Measurements from ENCODE around the gene POLD2. TPM values are rescaled to one million over a fixed set of nuclear protein-coding genes. Genes with fewer than 3 reads are reported as not detected.

The POLD2 gene
- total and polyA plus RNA-seq, 2 of the 13 experiments (the other 11 are each of a cell fraction or from before 2014, with no cell fraction given): 87.6 to 95.1 TPM

DNA sequence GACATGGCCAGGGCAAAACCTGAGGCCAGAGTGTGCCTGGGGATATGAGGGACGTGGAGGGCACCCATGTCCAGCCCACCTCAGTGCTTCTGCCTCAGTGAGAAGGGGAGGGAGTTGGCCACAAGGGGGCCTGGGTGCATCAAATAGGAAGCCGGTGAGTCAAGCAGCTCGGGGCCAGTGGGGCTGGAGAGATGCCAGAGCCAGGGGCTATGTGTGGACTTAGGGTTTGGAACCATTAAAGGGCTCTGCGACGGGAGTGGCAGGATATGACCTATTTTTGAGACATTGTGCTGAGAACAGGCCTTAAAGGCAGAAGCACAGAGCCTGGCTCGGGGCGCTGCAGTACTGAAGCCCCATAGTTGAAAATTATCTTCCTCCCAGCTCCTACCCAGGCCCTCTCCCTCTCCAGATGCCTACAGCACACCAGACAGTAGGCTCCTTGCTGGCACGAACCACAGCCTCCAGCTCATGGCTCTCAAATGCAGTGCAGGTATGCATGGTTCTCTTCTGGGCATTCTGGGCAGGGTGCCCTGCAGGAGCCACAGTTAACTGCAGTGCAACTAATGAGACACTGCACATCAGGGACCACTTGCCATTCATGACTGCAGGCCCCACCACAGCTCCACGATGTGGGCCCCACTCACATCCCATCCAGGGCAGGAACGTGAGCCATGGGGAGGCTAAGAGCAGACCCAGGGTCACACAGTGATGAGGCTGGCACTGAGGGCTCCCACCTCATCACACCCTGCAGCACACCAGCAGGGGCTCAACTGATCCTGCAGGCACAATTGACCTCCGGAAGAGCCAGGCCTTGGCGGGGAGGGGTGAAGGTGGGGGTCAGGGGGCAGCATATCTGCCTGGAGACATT, 50.8 kb downstream of the POLD2 start (continued):
- no peak for TF ChIP-seq ISL2 (CRISPR knock-in tag; IDR thresholded peaks at IDR 0.05)
- no peak for TF ChIP-seq DNMT3B (CRISPR knock-in tag; conservative IDR thresholded peaks at IDR 0.05)
- TF ChIP-seq PCBP1 (IDR thresholded peaks at IDR 0.05; ENCODE audit: borderline replicate concordance, low read depth, low read length): no peak
- no peak for TF ChIP-seq EP300 (IDR thresholded peaks at IDR 0.05; ENCODE audit: low read depth in 2 of 2, low read length in 2 of 2)
- TF ChIP-seq EP300 (CRISPR knock-in tag; IDR thresholded peaks at IDR 0.05; ENCODE audit: borderline replicate concordance): no peak
- TF ChIP-seq, protein P1, sequence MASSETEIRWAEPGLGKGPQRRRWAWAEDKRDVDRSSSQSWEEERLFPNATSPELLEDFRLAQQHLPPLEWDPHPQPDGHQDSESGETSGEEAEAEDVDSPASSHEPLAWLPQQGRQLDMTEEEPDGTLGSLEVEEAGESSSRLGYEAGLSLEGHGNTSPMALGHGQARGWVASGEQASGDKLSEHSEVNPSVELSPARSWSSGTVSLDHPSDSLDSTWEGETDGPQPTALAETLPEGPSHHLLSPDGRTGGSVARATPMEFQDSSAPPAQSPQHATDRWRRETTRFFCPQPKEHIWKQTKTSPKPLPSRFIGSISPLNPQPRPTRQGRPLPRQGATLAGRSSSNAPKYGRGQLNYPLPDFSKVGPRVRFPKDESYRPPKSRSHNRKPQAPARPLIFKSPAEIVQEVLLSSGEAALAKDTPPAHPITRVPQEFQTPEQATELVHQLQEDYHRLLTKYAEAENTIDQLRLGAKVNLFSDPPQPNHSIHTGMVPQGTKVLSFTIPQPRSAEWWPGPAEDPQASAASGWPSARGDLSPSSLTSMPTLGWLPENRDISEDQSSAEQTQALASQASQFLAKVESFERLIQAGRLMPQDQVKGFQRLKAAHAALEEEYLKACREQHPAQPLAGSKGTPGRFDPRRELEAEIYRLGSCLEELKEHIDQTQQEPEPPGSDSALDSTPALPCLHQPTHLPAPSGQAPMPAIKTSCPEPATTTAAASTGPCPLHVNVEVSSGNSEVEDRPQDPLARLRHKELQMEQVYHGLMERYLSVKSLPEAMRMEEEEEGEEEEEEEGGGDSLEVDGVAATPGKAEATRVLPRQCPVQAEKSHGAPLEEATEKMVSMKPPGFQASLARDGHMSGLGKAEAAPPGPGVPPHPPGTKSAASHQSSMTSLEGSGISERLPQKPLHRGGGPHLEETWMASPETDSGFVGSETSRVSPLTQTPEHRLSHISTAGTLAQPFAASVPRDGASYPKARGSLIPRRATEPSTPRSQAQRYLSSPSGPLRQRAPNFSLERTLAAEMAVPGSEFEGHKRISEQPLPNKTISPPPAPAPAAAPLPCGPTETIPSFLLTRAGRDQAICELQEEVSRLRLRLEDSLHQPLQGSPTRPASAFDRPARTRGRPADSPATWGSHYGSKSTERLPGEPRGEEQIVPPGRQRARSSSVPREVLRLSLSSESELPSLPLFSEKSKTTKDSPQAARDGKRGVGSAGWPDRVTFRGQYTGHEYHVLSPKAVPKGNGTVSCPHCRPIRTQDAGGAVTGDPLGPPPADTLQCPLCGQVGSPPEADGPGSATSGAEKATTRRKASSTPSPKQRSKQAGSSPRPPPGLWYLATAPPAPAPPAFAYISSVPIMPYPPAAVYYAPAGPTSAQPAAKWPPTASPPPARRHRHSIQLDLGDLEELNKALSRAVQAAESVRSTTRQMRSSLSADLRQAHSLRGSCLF (CRISPR knock-in tag; IDR thresholded peaks at IDR 0.05; ENCODE audit: borderline replicate concordance): no peak
- no peak for TF ChIP-seq ETV6 (CRISPR knock-in tag; conservative IDR thresholded peaks at IDR 0.05)
- no peak for TF ChIP-seq NONO (IDR thresholded peaks at IDR 0.05)
- TF ChIP-seq NONO (CRISPR knock-in tag; conservative IDR thresholded peaks at IDR 0.05): 0 out of 2 replicates have a peak, but pooled peaks have one; percentile 24
- TF ChIP-seq, protein P2, sequence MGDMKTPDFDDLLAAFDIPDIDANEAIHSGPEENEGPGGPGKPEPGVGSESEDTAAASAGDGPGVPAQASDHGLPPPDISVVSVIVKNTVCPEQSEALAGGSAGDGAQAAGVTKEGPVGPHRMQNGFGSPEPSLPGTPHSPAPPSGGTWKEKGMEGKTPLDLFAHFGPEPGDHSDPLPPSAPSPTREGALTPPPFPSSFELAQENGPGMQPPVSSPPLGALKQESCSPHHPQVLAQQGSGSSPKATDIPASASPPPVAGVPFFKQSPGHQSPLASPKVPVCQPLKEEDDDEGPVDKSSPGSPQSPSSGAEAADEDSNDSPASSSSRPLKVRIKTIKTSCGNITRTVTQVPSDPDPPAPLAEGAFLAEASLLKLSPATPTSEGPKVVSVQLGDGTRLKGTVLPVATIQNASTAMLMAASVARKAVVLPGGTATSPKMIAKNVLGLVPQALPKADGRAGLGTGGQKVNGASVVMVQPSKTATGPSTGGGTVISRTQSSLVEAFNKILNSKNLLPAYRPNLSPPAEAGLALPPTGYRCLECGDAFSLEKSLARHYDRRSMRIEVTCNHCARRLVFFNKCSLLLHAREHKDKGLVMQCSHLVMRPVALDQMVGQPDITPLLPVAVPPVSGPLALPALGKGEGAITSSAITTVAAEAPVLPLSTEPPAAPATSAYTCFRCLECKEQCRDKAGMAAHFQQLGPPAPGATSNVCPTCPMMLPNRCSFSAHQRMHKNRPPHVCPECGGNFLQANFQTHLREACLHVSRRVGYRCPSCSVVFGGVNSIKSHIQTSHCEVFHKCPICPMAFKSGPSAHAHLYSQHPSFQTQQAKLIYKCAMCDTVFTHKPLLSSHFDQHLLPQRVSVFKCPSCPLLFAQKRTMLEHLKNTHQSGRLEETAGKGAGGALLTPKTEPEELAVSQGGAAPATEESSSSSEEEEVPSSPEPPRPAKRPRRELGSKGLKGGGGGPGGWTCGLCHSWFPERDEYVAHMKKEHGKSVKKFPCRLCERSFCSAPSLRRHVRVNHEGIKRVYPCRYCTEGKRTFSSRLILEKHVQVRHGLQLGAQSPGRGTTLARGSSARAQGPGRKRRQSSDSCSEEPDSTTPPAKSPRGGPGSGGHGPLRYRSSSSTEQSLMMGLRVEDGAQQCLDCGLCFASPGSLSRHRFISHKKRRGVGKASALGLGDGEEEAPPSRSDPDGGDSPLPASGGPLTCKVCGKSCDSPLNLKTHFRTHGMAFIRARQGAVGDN (CRISPR knock-in tag; IDR thresholded peaks at IDR 0.05): peak; percentile 55
- TF ChIP-seq KDM3A (CRISPR knock-in tag; IDR thresholded peaks at IDR 0.05; ENCODE audit: low read depth): no peak
- TF ChIP-seq, protein P3, sequence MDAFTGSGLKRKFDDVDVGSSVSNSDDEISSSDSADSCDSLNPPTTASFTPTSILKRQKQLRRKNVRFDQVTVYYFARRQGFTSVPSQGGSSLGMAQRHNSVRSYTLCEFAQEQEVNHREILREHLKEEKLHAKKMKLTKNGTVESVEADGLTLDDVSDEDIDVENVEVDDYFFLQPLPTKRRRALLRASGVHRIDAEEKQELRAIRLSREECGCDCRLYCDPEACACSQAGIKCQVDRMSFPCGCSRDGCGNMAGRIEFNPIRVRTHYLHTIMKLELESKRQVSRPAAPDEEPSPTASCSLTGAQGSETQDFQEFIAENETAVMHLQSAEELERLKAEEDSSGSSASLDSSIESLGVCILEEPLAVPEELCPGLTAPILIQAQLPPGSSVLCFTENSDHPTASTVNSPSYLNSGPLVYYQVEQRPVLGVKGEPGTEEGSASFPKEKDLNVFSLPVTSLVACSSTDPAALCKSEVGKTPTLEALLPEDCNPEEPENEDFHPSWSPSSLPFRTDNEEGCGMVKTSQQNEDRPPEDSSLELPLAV (CRISPR knock-in tag; conservative IDR thresholded peaks at IDR 0.05; ENCODE audit: low read depth): no peak
- TF ChIP-seq ZNF747 (CRISPR knock-in tag; IDR thresholded peaks at IDR 0.05; ENCODE audit: borderline replicate concordance): no peak
- TF ChIP-seq NBN (conservative IDR thresholded peaks at IDR 0.05): no peak
- TF ChIP-seq, protein P4, sequence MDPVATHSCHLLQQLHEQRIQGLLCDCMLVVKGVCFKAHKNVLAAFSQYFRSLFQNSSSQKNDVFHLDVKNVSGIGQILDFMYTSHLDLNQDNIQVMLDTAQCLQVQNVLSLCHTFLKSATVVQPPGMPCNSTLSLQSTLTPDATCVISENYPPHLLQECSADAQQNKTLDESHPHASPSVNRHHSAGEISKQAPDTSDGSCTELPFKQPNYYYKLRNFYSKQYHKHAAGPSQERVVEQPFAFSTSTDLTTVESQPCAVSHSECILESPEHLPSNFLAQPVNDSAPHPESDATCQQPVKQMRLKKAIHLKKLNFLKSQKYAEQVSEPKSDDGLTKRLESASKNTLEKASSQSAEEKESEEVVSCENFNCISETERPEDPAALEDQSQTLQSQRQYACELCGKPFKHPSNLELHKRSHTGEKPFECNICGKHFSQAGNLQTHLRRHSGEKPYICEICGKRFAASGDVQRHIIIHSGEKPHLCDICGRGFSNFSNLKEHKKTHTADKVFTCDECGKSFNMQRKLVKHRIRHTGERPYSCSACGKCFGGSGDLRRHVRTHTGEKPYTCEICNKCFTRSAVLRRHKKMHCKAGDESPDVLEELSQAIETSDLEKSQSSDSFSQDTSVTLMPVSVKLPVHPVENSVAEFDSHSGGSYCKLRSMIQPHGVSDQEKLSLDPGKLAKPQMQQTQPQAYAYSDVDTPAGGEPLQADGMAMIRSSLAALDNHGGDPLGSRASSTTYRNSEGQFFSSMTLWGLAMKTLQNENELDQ (CRISPR knock-in tag; IDR thresholded peaks at IDR 0.05; ENCODE audit: borderline replicate concordance): no peak
- TF ChIP-seq KLF11 (CRISPR knock-in tag; IDR thresholded peaks at IDR 0.05): no peak
